ENCODE results near the gene CSGALNACT2.

DNA sequence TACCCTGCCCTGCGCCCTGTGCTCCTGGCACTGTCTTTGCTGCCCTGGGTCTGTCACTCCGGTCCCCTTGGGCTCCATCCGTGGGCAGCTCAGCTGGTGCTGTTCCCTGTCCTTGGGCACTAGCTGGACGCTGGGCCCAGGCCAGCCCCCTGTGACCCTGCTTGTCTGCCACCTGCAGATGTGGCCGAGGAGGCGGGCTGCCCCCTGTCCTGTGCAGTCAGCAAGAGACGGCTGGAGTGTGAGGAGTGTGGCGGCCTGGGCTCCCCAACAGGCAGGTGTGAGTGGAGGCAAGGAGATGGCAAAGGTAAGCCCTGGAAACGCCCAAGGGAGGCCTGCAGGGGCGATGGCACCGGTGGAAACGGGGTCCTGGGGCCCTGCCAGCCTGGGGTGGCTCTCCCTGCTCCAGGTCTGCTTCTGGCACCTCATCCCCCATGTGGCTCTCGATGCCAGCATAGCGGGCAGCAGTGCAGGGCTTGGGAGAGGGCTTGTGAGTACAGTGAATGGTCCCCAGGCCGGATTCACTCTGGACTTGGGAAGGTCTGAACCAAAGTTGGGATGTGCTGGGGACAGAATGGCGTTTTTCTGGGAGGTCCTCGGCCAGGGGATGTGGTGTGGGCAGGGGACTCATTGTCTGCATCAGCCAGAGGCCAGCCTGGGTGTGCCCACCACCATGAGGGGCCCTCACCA lies 26.2 kb upstream of the CSGALNACT2 start:
- no peak for TF ChIP-seq POLR2A (IDR thresholded peaks at IDR 0.05)
- TF ChIP-seq, protein P1, sequence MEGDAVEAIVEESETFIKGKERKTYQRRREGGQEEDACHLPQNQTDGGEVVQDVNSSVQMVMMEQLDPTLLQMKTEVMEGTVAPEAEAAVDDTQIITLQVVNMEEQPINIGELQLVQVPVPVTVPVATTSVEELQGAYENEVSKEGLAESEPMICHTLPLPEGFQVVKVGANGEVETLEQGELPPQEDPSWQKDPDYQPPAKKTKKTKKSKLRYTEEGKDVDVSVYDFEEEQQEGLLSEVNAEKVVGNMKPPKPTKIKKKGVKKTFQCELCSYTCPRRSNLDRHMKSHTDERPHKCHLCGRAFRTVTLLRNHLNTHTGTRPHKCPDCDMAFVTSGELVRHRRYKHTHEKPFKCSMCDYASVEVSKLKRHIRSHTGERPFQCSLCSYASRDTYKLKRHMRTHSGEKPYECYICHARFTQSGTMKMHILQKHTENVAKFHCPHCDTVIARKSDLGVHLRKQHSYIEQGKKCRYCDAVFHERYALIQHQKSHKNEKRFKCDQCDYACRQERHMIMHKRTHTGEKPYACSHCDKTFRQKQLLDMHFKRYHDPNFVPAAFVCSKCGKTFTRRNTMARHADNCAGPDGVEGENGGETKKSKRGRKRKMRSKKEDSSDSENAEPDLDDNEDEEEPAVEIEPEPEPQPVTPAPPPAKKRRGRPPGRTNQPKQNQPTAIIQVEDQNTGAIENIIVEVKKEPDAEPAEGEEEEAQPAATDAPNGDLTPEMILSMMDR (IDR thresholded peaks at IDR 0.05), result no peak
